ENCODE results near the gene AFF3. TPM values are rescaled to one million over a fixed set of nuclear protein-coding genes. Genes with fewer than 3 reads are reported as not detected.
"Not testable (repeated sequence)": the region's sequence is repeated elsewhere in the genome, so short reads cannot be mapped to it uniquely, and the experiment has no call there.

AFF3 gene
- total RNA-seq, 1 experiment from 2014 or later = 1.6 TPM

- DNase-seq (ENCODE audit: low read depth) = no peak
- in situ Hi-C loops (cut with HindIII; ENCODE audit: low pct_unique_long_range_greater_than_20kb, low sequenced_read_pairs) = no loop called here
Measured at GRCh38 chr2:99674090-99674489, 468.3 kb downstream of the AFF3 start.

DNA sequence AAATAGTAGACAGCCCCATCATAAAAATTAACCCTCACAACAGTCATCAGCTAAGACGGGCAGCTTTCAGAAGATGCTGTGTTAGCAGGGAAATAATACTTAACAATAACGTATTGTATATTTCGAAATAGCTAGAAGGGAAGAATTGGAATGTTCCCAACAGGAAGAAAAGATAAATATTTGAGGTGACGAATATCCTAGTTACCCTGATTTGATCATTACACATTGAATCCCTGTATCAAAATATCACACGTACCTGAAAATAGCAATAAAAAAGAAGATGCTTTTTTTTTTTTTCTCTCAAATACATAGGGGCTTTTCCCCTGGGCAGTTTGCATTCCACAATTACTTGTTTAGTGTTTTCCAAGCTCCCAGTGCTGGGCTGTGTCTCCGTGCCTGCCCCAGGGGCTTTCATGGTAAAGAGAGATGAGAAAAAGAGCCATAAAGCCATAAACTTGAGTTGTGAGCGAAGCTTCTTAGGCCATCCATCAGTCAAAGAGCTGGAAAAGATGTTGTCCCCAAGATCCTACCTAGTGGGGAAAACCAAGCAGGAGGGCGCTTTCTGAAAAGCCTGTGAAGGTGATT, 469.5 kb downstream of the AFF3 start:
- in situ Hi-C loops (cut with HindIII; ENCODE audit: low pct_unique_long_range_greater_than_20kb, low sequenced_read_pairs) = no loop called here

DNA sequence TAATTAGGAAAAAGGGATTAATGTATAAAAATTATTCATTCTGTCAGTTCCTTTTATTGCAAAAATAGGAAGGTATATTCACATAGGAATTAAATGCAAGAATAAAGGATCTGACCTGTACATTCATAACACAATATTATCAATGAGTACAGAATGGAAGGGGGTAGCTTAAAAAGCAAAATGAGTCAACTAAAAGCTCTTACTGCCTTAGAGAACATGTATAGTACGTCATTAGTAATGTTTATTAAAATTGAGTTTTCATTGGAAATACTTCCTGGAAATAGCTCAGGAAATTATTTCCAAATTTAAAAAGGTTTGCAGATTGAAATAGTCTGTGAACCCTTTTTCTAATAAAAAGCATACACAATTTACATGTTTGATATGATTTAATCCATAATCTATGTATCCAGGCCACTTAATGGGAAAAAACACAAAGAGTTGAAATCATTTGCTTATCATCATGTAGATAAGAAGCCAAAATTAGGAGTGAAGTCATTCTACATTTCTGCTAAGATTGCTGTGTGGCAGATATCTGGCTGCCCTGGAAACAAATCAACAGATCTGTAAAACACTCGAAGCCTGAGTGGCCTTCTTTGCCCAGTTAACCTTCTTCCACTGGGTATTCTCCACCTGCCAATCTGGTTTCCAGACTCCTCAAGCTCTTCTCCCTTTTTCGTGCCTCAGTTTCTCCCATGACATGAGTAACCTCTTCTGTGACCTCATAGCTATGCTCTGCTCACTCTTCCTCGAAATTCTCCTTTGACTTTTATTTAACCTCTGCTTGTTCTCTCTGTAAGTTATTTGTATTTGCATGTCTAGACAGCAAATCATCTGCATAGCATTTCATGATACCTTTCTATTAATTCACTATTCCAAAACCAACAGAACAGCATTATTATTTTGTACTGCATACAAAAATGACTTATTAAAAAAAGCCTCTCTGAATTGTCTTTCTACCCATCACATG, 471.3 kb downstream of the AFF3 start:
- in situ Hi-C loops (cut with HindIII; ENCODE audit: low pct_unique_long_range_greater_than_20kb, low sequenced_read_pairs) = no loop called here
- no peak for DNase-seq (ENCODE audit: low read depth)

More for the DNA sequence above, 469.5 kb downstream of the AFF3 start:
- DNase-seq (ENCODE audit: low read depth) = no peak

DNA sequence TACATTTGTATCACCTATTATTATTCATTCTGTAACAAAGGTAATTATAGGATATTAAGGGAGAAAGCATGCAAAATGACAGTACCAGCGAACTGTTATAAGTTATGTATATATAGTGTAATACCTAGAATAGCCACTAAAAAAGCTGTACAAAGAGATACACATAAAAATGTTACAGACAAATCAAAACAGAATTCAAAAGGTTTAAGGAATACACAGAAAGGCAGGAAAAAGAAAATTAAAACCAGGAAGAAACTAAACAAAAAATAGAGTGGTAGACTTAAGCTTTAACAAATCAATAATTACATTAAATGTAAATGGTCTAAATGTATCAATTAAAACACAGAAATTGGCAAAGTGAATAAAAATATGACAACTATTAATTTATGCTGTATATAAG, 476.1 kb downstream of the AFF3 start:
- in situ Hi-C loops (cut with HindIII; ENCODE audit: low pct_unique_long_range_greater_than_20kb, low sequenced_read_pairs) = no loop called here

GRCh38 chr2:99663641-99664040, 478.7 kb downstream of the AFF3 start:
- no peak for DNase-seq (ENCODE audit: low read depth)
- in situ Hi-C loops (cut with HindIII; ENCODE audit: low pct_unique_long_range_greater_than_20kb, low sequenced_read_pairs) = no loop called here

More for the DNA sequence above, 476.1 kb downstream of the AFF3 start:
- DNase-seq (ENCODE audit: low read depth) = no peak

- peak; percentile 97 for DNase-seq (ENCODE audit: low read depth)
- in situ Hi-C loops (cut with HindIII; ENCODE audit: low pct_unique_long_range_greater_than_20kb, low sequenced_read_pairs) = no loop called here
Measured at GRCh38 chr2:99662761-99663341, 479.5 kb downstream of the AFF3 start.

DNA sequence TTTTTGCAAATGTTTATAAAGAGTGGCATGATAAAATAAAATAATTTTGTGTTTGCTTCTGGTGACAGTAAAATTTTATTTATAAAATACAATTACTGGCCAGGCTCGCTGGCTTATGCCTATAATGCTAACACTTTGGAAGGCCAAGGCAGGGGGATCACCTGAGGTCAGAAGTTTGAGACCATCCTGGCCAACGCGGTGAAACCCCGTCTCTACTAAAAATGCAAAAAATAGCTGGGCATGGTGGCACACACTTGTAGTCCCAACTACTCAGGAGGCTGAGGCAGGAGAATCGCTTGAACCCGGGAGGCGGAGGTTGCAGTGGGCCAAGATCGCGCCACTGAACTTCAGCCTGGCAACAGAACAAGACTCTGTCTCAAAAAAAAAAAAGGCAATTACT, 480.6 kb downstream of the AFF3 start:
- in situ Hi-C loops (cut with HindIII; ENCODE audit: low pct_unique_long_range_greater_than_20kb, low sequenced_read_pairs); DNase-seq (ENCODE audit: low read depth): not testable (repeated sequence)

DNA sequence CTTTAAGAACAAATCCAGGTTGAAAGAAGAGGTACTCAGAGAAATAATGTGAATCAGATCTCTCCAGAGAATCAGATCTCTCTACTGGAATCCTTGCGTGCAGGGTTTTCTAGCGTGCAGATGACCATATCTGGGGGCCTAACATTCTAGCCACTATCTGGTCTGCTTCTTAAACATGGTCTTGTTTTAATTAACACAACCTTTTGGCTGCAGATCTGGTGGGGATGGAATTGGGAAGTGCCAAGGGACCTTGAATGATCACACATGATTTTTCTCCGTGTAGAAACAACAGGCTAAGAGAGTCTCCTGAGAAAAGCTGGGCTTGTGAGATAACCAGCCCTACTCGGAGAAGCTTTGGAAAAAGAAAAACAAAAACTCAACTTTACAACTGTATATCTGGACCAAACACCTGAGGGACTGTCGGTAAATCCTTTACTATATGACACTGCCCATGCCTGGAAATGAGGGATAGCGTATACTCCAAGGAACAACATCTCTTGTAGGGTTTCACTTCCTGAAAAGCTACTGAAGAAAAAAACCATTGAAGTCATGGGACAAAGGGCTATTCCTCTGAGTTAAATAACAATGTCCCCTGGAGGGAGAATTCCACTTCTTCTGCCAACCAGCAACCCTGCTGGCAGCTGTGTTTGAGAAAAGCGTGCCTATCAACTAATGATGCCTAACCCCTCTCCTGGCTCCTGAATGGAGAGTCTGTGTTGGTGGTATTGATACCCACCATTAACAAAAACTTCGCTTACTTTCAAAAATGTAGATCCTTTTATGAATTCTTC, 481.6 kb downstream of the AFF3 start:
- in situ Hi-C loops (cut with HindIII; ENCODE audit: low pct_unique_long_range_greater_than_20kb, low sequenced_read_pairs) = no loop called here
- DNase-seq (ENCODE audit: low read depth) = no peak

GRCh38 chr2:99659874-99660273, 482.5 kb downstream of the AFF3 start:
- no peak for DNase-seq (ENCODE audit: low read depth)
- in situ Hi-C loops (cut with HindIII; ENCODE audit: low pct_unique_long_range_greater_than_20kb, low sequenced_read_pairs) = no loop called here

GRCh38 chr2:99657691-99658258, 484.6 kb downstream of the AFF3 start:
- no peak for DNase-seq (ENCODE audit: low read depth)
- in situ Hi-C loops (cut with HindIII; ENCODE audit: low pct_unique_long_range_greater_than_20kb, low sequenced_read_pairs) = no loop called here

GRCh38 chr2:99656994-99657393, 485.4 kb downstream of the AFF3 start:
- no peak for DNase-seq (ENCODE audit: low read depth)
- in situ Hi-C loops (cut with HindIII; ENCODE audit: low pct_unique_long_range_greater_than_20kb, low sequenced_read_pairs) = no loop called here

GRCh38 chr2:99653433-99653832, 489.0 kb downstream of the AFF3 start:
- in situ Hi-C loops (cut with HindIII; ENCODE audit: low pct_unique_long_range_greater_than_20kb, low sequenced_read_pairs) = no loop called here
- DNase-seq (ENCODE audit: low read depth) = no peak

DNA sequence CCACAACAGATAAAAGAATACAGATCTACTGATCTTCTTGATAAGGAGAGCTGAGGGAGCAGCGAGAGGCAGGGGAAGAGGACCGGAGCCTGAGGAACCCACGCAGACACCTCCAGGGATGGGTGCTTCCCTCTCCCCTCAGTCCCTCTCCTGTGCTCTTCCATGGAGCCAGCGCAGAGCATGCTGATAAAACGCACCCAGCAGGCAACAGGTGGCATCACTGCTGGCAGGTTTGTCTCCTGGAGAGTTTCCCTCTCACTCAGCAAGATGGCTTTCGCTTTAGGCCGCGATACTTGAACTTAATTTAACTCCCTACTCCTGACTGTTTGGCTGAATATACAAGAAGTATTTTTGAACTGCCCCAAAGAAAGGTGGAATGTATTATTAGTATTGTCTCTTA, 489.5 kb downstream of the AFF3 start:
- in situ Hi-C loops (cut with HindIII; ENCODE audit: low pct_unique_long_range_greater_than_20kb, low sequenced_read_pairs) = no loop called here
- no peak for DNase-seq (ENCODE audit: low read depth)

DNA sequence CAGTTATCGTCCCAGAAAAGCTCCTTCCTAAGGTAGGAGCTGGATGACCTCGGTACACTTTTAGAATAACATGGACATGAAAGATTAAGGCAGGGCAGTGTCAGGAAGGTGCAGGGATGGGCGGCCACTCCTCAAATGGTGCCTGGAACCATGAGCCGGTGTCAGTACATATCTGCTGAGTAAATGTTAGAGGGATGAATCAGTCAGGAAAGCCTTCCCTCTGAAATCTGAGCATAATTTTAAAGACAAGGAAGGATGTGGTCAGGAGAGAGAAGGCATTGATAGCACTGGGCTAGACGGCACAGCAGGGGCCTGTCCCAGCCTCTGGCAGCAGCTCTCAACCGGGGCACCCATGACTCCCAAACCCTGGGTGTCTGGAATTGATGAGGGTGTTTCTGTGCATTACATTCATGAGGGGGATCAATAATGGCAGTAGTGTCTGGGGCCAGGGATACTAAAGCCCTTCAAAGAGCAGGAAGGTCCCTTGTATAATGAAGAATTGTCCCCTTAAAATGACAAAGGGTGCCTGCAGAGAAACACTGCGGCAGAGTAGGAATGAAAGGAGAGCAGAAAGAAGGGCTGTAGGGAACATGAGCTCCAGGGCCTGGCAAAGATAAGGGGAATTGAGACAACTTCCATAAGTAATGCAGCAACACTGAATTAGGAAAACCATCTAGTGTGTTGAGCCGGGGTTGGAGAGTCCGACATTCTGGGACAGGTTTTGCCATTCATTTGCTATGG, 490.3 kb downstream of the AFF3 start:
- in situ Hi-C loops (cut with HindIII; ENCODE audit: low pct_unique_long_range_greater_than_20kb, low sequenced_read_pairs) = no loop called here
- peak; percentile 26 for DNase-seq (ENCODE audit: low read depth)

DNA sequence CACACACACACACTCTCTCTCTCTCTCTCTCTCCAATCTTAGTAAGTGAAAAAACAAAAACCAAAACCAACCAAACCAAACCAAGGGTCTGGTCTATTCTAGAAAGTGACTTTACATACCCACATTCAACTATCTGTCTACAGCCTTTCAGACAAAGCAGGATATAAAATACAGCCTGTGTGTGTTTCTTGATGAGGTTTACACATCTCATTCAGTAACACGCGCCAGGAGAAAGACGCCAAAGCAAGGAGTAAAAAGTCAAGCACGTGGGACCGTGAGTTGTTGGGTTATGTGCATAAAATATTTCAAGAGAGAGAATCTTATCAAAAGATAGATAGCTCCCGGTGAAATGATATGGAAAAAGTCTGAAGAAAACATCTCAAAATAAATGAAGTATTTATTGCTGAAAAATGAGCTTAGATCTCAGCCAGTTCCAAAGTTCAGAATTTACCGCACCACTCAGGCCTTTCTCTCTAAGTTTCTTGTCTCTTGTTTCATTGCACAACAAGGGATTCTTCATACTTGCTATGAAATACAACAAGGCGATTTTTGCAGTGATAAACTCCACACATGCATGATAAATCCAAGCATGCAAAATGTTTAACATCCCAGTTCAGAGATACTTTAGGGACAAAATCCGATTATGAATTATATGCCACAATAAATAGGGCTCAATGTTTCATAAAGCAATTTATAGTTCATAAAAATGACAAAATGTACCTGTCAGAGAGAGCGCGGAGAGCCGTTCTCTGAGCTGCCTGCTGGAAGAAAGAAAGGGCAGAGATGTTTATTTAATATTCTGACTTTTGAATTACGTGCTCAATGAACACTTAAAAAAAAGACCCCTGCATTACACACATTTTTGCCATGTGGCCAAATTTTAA, 493.2 kb downstream of the AFF3 start:
- in situ Hi-C loops (cut with HindIII; ENCODE audit: low pct_unique_long_range_greater_than_20kb, low sequenced_read_pairs) = no loop called here

GRCh38 chr2:99648178-99648844, 494.1 kb downstream of the AFF3 start:
- peak; percentile 10 for DNase-seq (ENCODE audit: low read depth)
- in situ Hi-C loops (cut with HindIII; ENCODE audit: low pct_unique_long_range_greater_than_20kb, low sequenced_read_pairs) = no loop called here

More for the DNA sequence above, 493.2 kb downstream of the AFF3 start:
- DNase-seq (ENCODE audit: low read depth) = no peak
